HL-60/S4 treated with retinoic acid at 250 ng/mL for 4 days and 3 days (cell line): Measurements from ENCODE around the gene SMOC1.

Source experiments
- in situ Hi-C: fragments of 300-500 bp; cut with MboI; formaldehyde crosslinking; loops from 2 replicates; pipeline ENCODE4 v1.7.0; 2022; ENCODE audit warnings: low sequenced_read_pairs

The SMOC1 gene

DNA sequence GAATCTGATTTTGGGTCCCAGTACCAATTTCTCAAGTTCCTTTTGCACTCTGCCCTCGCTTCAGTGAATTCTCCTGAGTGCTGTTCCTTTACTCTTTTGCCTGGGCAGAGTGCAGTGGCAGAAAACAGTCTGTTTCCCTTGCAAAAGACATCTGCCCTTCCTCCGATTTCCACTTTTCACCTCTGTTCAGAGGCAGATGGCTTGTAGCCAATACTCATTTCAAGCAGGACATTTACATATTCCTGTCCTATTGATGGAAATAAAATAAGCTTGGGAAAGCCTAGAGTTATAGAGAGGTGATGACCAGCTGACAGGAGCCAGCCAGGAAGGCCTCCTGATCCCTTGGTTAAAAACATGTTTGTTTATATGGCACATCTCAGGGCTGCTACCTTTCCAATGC, 198.5 kb downstream of the SMOC1 start:
- in situ Hi-C loops: no loop called here

DNA sequence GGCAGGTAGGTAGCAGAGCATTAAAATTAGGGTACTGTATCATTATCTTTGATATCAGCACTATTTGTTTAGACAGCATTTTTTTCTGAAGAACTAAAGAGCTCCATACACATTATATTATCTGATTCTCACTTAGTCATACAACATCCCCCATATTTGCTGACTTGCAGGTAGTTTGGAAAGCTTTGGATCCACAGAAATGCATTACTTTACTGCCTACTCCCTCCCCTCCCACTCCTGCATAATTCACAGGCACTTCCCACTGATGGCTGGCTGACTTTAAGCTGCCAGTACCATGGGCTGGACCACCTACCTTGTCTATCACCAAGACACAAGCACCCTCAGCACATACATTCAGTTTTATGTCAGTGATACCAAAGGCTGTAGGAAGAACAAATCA, 199.1 kb downstream of the SMOC1 start:
- in situ Hi-C loops: no loop called here

DNA sequence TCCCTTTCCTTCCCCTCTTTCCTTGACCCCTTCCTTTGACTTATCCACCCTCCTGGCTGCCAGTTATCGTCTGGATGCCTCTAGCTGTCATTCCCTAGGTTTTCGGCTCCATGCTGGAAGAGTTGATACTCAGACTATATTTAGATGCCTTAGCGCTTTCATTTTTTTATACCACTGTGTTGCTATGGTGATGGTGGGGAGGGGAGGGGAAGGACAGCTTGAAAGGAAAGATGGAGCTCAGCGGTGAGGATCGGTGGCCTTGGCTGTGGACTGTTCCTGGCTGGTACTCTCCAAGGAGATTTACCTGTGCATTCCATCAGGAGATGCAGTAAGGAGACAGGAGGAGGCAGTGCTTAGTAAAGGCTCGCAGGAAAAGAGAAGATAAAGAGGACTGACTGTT, 200.9 kb downstream of the SMOC1 start:
- in situ Hi-C loops: no loop called here
